GM21723 (cell line): ENCODE measurements around the gene ZNFX1.
"Not testable (repeated sequence)": the region's sequence is repeated elsewhere in the genome, so short reads cannot be mapped to it uniquely, and the experiment has no call there.

Experiments used
- ATAC-seq: cut with Tn5 transposase; IDR thresholded peaks from one replicate; pipeline ENCODE4 v1.9.1; 2021; ENCODE audit warnings: mild to moderate bottlenecking, moderate library complexity; ENCODE audit not compliant: unreplicated experiment

The ZNFX1 gene

GRCh38 chr20:49278036-49278817, at the start of gene ZNFX1:
ZNFX1 (minus strand) TSS chr20:49278057; CDS start chr20:49275839, 2,218 bp downstream.
- peak; percentile 85 for ATAC-seq

- no peak for ATAC-seq
These were observed 48.2 kb upstream of the ZNFX1 start for GRCh38 chr20:49326026-49326425.

GRCh38 chr20:49324306-49324705, 46.4 kb upstream of the ZNFX1 start:
- no peak for ATAC-seq

GRCh38 chr20:49323622-49324238, 45.9 kb upstream of the ZNFX1 start:
- ATAC-seq = no peak

- no peak for ATAC-seq
These were observed 42.6 kb upstream of the ZNFX1 start for GRCh38 chr20:49320460-49320859.

- no peak for ATAC-seq
These were observed 41.5 kb upstream of the ZNFX1 start for GRCh38 chr20:49319208-49319809.

- no peak for ATAC-seq
These were observed 40.8 kb upstream of the ZNFX1 start for GRCh38 chr20:49318430-49319207.

GRCh38 chr20:49318091-49318429, 40.2 kb upstream of the ZNFX1 start:
- no peak for ATAC-seq

GRCh38 chr20:49316704-49317103, 38.8 kb upstream of the ZNFX1 start:
- no peak for ATAC-seq

- ATAC-seq = no peak
These were observed 37.7 kb upstream of the ZNFX1 start for GRCh38 chr20:49315580-49315979.

- ATAC-seq = not testable (repeated sequence)
These were observed 36.2 kb upstream of the ZNFX1 start for GRCh38 chr20:49314052-49314451.

GRCh38 chr20:49313283-49313682, 35.4 kb upstream of the ZNFX1 start:
- no peak for ATAC-seq

GRCh38 chr20:49312661-49313060, 34.8 kb upstream of the ZNFX1 start:
- no peak for ATAC-seq

GRCh38 chr20:49310705-49311104, 32.8 kb upstream of the ZNFX1 start:
- no peak for ATAC-seq

- ATAC-seq = no peak
These were observed 31.0 kb upstream of the ZNFX1 start for GRCh38 chr20:49308875-49309274.

GRCh38 chr20:49306903-49307620, 29.2 kb upstream of the ZNFX1 start:
- no peak for ATAC-seq

- ATAC-seq = no peak
These were observed 25.3 kb upstream of the ZNFX1 start for GRCh38 chr20:49303065-49303552.

- no peak for ATAC-seq
These were observed 20.0 kb upstream of the ZNFX1 start for GRCh38 chr20:49297605-49298530.

GRCh38 chr20:49294002-49294654, 16.3 kb upstream of the ZNFX1 start:
- ATAC-seq = not testable (repeated sequence)
